Astrocyte (in vitro differentiated cells and primary cell): ENCODE data around the gene FSTL1. TPM values are rescaled to one million over a fixed set of nuclear protein-coding genes. Genes with fewer than 3 reads are reported as not detected.
A peak's percentile ranks its signal among the peaks of the same experiment; 100 is the strongest.

Source experiments
- DNase-seq: peaks from one replicate; pipeline ENCODE4 v3.0.0-alpha.2; 2010; ENCODE audit warnings: low read depth
- FAIRE-seq: peaks from 2 replicates; lab custom pipeline; 2011; peaks lifted over from hg19 to GRCh38; lab: Jason Lieb, UNC
- H2AFZ ChIP-seq: 2 replicates; pipeline ENCODE4 v1.6.0; 2012; ENCODE audit warnings: low read depth, low read length, inconsistent platforms
- H3K27ac ChIP-seq: 2 replicates; pipeline ENCODE4 v1.5.1; 2011; ENCODE audit warnings: low read depth, low read length, inconsistent platforms
- H3K27me3 ChIP-seq: 2 replicates; pipeline ENCODE4 v1.6.0; 2011; ENCODE audit warnings: low read length, inconsistent platforms; ENCODE audit not compliant: insufficient read depth
- H3K36me3 ChIP-seq: 2 replicates; pipeline ENCODE4 v1.5.1; 2011; ENCODE audit warnings: low read length, inconsistent platforms; ENCODE audit not compliant: insufficient read depth
- H3K4me1 ChIP-seq: 2 replicates; pipeline ENCODE4 v1.5.1; 2011; ENCODE audit warnings: low read length, inconsistent platforms; ENCODE audit not compliant: insufficient read depth
- H3K4me2 ChIP-seq: 2 replicates; pipeline ENCODE4 v1.6.0; 2012; ENCODE audit warnings: low read length, inconsistent platforms
- H3K4me3 ChIP-seq: 2 replicates; pipeline ENCODE4 v1.5.1; 2011; ENCODE audit warnings: low read depth, mild to moderate bottlenecking, low read length, inconsistent platforms; ENCODE audit not compliant: insufficient read depth
- H3K79me2 ChIP-seq: 2 replicates; pipeline ENCODE4 v1.6.0; 2012; ENCODE audit warnings: mild to moderate bottlenecking, low read length, inconsistent platforms; ENCODE audit not compliant: insufficient read depth
- H3K9ac ChIP-seq: 2 replicates; pipeline ENCODE4 v1.6.0; 2012; ENCODE audit warnings: mild to moderate bottlenecking, low read length, inconsistent platforms
- H3K9me3 ChIP-seq: 2 replicates; pipeline ENCODE4 v1.5.1; 2012; ENCODE audit warnings: low read depth, mild to moderate bottlenecking, low read length, inconsistent platforms; ENCODE audit not compliant: insufficient read depth
- H4K20me1 ChIP-seq: 2 replicates; pipeline ENCODE4 v1.6.0; 2012; ENCODE audit warnings: low read length, inconsistent platforms; ENCODE audit not compliant: insufficient read depth
- H3K27ac Mint-ChIP-seq: one replicate; pipeline ENCODE4 v1.8.0; 2021; ENCODE audit warnings: mild to moderate bottlenecking, mixed read lengths; ENCODE audit not compliant: unreplicated experiment
- H3K27me3 Mint-ChIP-seq: one replicate; pipeline ENCODE4 v1.8.0; 2021; ENCODE audit warnings: low read depth, mixed read lengths; ENCODE audit not compliant: unreplicated experiment
- H3K36me3 Mint-ChIP-seq: one replicate; pipeline ENCODE4 v1.8.0; 2021; ENCODE audit warnings: low read depth, mixed read lengths; ENCODE audit not compliant: unreplicated experiment
- H3K4me1 Mint-ChIP-seq: one replicate; pipeline ENCODE4 v1.8.0; 2021; ENCODE audit warnings: low read depth, mixed read lengths; ENCODE audit not compliant: unreplicated experiment
- H3K4me3 Mint-ChIP-seq: one replicate; pipeline ENCODE4 v1.8.0; 2021; ENCODE audit warnings: mild to moderate bottlenecking, moderate library complexity, mixed read lengths; ENCODE audit not compliant: unreplicated experiment
- H3K9me3 Mint-ChIP-seq: one replicate; pipeline ENCODE4 v1.8.0; 2021; ENCODE audit warnings: mild to moderate bottlenecking, mixed read lengths; ENCODE audit not compliant: unreplicated experiment
- EZH2 ChIP-seq: IDR thresholded peaks from 2 replicates; pipeline ENCODE4 v1.6.1; 2012; ENCODE audit warnings: mild to moderate bottlenecking, low read length, inconsistent platforms; ENCODE audit not compliant: insufficient read depth
- total RNA-seq: library from RNA; stranded (reverse); gene quantifications from 2 replicates; pipeline ENCODE4 v1.2.1, GENCODE V29; 2021
- TF ChIP-seq, protein P1 (sequence below): IDR thresholded peaks from 2 replicates; pipeline ENCODE4 v1.5.1; 2011; ENCODE audit warnings: low read depth, mild to moderate bottlenecking, inconsistent platforms, low read length, moderate library complexity; ENCODE audit not compliant: insufficient read depth

The FSTL1 gene
- total RNA-seq, 1 donor from 2014 or later, result 1,010 TPM

- Histone ChIP-seq H2AFZ (no peak overlapping the region), H3K9me3 (no peaks in the 10 kb centered on the region), H3K4me1 (no peaks in the 10 kb centered on the region), H3K4me2 (no peak overlapping the region), H3K27ac (no peak overlapping the region), H4K20me1 (peaks cover 58% of the 10 kb centered on the region), H3K79me2 (peaks cover 11% of the 10 kb centered on the region), H3K9ac (no peak overlapping the region), H3K4me3 (no peak overlapping the region), H3K27me3 (no peaks in the 10 kb centered on the region), H3K36me3 (peaks cover 86% of the 10 kb centered on the region)
- no peak for FAIRE-seq
- no peak overlapping the region for H3K4me3 Mint-ChIP-seq
- H3K4me1 Mint-ChIP-seq, result peaks cover under 1% of the 10 kb centered on the region
- peaks cover 31% of the 10 kb centered on the region for H3K36me3 Mint-ChIP-seq
- no peak for DNase-seq
- H3K9me3 Mint-ChIP-seq, result peaks cover 2% of the 10 kb centered on the region
- TF ChIP-seq, protein P1, sequence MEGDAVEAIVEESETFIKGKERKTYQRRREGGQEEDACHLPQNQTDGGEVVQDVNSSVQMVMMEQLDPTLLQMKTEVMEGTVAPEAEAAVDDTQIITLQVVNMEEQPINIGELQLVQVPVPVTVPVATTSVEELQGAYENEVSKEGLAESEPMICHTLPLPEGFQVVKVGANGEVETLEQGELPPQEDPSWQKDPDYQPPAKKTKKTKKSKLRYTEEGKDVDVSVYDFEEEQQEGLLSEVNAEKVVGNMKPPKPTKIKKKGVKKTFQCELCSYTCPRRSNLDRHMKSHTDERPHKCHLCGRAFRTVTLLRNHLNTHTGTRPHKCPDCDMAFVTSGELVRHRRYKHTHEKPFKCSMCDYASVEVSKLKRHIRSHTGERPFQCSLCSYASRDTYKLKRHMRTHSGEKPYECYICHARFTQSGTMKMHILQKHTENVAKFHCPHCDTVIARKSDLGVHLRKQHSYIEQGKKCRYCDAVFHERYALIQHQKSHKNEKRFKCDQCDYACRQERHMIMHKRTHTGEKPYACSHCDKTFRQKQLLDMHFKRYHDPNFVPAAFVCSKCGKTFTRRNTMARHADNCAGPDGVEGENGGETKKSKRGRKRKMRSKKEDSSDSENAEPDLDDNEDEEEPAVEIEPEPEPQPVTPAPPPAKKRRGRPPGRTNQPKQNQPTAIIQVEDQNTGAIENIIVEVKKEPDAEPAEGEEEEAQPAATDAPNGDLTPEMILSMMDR, result no peak
- TF ChIP-seq EZH2, result no peak
- H3K27me3 Mint-ChIP-seq, result no peaks in the 10 kb centered on the region
- H3K27ac Mint-ChIP-seq, result no peak overlapping the region
Measured at GRCh38 chr3:120410116-120410515, 40.7 kb downstream of the FSTL1 start.

DNA sequence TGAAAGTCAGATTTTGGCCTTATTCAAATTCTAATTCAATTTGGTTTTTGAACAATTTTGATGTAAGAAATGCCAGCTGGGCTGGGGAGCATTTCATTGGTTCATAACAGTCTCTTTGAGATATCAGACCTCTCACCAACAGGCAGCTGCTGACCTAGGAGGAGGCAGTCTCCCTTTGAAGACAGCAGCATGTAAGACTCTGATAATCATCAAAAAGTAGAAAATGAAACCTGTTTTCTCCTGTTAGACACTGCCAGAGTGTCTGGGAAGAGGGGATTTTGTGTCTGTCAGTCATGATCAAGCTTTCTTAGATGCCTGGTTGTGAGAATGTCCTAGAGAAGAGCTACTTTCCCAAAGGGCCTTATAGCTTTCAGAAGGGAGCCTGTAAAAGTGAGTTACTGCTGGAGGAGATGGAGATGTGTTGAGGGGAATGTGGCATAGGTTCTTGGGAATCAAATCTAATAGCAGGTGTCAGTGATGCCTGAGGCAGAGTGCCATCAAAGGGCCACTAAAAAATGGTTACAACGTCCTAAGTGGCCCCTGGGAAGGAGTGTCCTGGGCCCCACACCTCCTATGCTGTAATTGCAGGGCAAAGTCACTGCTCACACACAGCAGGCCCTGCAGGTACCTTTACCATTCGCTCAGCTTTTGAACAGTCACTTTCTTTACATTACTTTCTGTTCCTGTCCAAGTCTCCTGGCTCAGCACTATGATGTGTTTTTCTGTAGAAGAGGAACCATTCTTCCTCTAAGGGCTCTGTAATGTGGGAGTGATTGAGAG lies 43.1 kb downstream of the FSTL1 start:
- no peak overlapping the region for H3K27ac Mint-ChIP-seq
- Histone ChIP-seq H3K9ac (no peak overlapping the region), H3K79me2 (peaks cover 4% of the 10 kb centered on the region), H3K4me2 (no peak overlapping the region), H3K4me3 (no peak overlapping the region), H3K4me1 (no peaks in the 10 kb centered on the region), H3K9me3 (no peaks in the 10 kb centered on the region), H3K27me3 (no peaks in the 10 kb centered on the region), H3K27ac (no peak overlapping the region), H3K36me3 (peaks cover 97% of the 10 kb centered on the region), H2AFZ (no peak overlapping the region), H4K20me1 (peaks cover 65% of the 10 kb centered on the region)
- peaks cover 41% of the 10 kb centered on the region for H3K36me3 Mint-ChIP-seq
- no peak overlapping the region for H3K4me3 Mint-ChIP-seq
- H3K27me3 Mint-ChIP-seq, result no peaks in the 10 kb centered on the region
- peaks cover 2% of the 10 kb centered on the region for H3K9me3 Mint-ChIP-seq
- FAIRE-seq (no peak), DNase-seq (no peak)
- H3K4me1 Mint-ChIP-seq, result peaks cover 6% of the 10 kb centered on the region
- TF ChIP-seq, protein P1, result no peak
- TF ChIP-seq EZH2, result no peak

DNA sequence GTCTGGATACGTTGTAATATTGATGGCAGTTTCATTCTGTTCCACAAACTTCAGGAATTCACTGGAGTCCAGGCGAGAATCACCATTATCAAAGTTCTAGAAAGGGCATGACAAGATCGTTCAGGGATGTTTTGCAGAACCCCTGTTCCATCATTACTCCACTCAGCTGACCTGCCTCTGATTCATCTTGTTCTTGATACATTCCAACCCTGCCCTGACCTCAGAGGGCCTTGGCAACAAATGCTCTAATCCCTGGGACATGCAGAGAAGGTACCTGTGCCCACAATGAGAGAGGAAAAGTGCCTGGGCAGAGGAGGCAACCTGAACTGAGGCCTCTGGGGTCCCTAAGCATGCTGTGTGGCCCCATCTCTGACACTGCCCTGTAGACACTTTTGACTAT lies 45.9 kb downstream of the FSTL1 start:
- TF ChIP-seq, protein P1, result no peak
- no peak for TF ChIP-seq EZH2
- Histone ChIP-seq H3K27ac (no peak overlapping the region), H3K9ac (no peak overlapping the region), H3K27me3 (no peaks in the 10 kb centered on the region), H3K9me3 (no peaks in the 10 kb centered on the region), H3K4me2 (no peak overlapping the region), H2AFZ (no peak overlapping the region), H3K4me3 (no peak overlapping the region), H4K20me1 (peaks cover 52% of the 10 kb centered on the region), H3K4me1 (no peaks in the 10 kb centered on the region), H3K36me3 (peaks cover 96% of the 10 kb centered on the region), H3K79me2 (peaks cover 2% of the 10 kb centered on the region)
- H3K27me3 Mint-ChIP-seq, result no peaks in the 10 kb centered on the region
- H3K4me3 Mint-ChIP-seq, result no peak overlapping the region
- H3K9me3 Mint-ChIP-seq, result no peaks in the 10 kb centered on the region
- H3K4me1 Mint-ChIP-seq, result peaks cover 6% of the 10 kb centered on the region
- H3K36me3 Mint-ChIP-seq, result peaks cover 41% of the 10 kb centered on the region
- DNase-seq (peak; percentile 30), FAIRE-seq (no peak)
- H3K27ac Mint-ChIP-seq, result no peak overlapping the region
